GM10847 (cell line): Measurements from ENCODE around the gene ACOX1.

Experiments used
- POLR2A ChIP-seq: IDR thresholded peaks from 2 replicates; pipeline ENCODE4 v1.6.1; 2011; ENCODE audit not compliant: insufficient read length; ENCODE audit errors: extremely low read depth

The ACOX1 gene

DNA sequence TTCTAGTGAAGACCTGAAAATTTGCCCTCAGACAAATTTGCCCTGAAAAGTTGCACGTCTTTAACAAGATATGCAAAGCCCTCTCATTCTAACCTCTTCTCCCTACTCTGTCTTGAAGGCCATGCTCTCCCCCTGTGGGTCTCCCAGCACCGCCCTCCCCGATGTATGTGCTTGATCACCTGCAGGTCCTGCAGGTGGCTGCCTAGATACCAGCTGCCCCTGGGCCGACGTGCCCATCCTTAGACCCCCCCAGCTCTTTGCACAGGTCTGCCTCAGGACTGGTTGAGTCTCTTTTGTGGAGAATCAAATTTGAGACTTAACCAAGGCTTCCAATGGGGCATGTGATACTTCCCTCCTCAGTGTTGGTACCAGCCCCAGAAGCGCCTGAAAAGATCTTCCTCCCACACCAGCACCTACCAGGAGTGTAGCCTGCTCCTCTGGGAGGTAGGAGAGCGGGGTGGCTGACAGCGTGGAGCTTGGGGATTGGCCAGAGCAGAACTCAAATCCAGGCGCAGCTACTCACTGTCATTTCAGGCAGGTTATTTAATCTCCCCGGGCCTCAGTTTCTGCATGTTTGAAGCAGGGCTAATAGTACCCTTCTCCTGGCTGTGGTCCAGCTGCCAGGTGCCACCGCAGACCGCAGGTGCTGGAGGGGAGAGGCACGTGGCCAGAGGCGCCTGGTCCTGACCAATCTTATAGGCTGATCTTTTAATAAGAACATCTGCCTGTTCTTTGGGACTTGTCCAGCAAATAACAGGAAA is 69.7 kb downstream of the ACOX1 start:
- no peak for TF ChIP-seq POLR2A

DNA sequence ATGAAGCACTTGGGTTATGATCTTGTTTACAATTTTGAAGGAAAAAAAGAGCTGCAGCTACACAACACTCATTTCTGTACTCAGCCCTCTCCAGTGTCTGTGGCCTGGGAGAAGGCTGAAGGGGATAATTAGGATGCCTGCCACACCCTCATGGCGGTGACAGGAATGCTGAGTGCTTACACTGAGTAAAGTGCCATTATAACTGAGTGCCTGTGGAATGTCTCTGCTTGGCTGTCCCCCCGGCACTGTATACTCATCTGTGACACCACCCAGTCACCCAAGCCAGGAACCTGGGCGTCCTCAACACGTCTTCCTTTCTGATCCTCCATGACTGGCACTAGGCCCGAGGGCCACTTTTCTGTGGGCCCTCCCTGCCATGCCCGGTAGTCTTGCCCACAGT is 70.8 kb downstream of the ACOX1 start:
- no peak for TF ChIP-seq POLR2A

DNA sequence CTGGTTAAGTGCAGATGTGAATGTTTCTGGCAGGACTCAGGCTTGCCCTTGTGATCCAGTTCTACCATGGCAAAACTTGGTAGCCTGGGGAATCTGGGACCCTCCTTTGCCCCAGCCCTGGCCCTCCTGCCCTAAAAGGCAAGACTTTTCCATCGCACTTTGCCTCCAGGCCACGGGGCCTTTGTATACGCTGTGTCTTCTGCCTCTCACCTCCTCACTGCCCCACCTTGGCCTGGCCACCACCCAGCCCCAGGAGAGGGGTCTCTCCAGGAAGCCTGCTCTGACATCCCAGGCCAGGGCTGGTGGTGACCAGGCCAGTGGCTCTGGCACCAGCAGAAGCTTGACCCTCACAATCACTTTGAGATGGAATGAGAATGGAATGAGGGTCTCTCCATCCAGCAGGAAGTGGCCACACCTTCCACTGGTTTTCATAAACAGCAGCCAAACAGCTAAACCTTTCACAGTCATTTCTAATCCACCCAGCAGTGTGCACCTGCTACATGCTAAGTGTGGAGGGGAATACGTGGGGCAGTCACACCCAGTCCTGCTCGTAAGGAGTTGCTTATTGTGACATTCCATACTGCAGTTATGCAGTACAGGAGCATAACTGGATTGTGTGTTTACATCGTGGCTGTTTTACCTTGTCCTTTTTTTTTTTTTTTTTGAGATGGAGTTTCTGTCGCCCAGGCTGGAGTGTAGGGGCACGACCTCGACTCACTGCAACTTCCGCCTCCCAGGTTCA is 72.7 kb downstream of the ACOX1 start:
- no peak for TF ChIP-seq POLR2A

DNA sequence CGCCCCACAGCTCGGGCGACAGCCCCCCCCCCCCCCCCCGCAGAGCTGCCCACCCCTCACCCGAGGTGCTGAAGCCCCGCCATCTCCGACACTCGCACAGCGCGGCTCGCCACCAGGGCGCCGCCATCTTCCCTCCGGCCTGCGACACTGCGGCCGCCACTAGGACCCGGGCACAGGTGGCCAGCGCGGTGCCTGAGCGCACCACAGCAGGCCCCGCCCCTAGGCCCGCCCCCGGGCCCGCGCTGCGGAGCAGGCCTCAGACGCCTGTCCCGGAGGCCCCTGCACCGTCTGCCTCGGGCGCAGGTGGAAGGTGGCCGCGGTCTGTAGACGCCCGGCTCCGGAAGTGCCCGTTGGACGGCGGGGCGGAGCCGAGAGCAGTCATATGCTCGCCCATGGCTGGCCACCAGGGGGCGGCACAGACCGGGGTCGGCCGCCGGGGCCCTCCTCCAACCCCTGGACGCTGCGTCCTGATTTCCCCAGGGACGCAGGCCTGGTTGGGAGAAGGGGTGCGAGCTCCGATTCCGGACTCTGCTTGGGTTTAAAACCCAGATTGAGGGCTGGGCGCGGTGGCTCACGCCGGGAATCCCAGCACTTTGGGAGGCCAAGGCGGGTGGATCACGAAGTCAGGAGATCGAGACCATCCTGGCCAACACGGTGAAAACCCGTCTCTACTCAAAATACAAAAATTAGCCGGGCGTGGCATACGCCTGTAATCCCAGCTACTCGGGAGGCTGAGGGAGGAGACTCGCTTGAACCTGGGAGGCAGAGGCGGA is 74.0 kb downstream of the ACOX1 start, which contains the start of gene MRPL38:
Gene MRPL38, minus strand, starts transcription at position 136 of the 773 bp plus-strand sequence. Its CDS starts 9 bp downstream, at position 127.
- peak; percentile 83 for TF ChIP-seq POLR2A

DNA sequence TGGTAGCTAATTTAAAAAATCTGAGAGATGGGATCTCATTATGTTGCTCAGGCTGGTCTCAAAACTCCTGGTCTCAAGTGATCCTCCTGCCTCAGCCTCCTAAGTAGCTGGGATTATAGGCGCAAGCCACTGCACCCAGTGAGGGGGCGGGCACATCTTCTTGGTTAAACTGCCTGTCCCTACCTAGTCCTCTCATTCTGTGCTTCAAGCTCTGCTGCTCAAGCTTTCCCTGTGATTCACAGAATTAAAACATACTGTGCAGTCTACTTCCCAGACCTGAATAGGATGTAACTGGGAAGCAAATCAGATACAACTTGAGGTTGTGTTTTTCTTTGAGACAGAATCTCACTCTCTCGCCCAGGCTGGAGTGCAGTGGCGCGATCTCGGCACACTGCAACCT is 76.6 kb downstream of the ACOX1 start:
- no peak for TF ChIP-seq POLR2A

DNA sequence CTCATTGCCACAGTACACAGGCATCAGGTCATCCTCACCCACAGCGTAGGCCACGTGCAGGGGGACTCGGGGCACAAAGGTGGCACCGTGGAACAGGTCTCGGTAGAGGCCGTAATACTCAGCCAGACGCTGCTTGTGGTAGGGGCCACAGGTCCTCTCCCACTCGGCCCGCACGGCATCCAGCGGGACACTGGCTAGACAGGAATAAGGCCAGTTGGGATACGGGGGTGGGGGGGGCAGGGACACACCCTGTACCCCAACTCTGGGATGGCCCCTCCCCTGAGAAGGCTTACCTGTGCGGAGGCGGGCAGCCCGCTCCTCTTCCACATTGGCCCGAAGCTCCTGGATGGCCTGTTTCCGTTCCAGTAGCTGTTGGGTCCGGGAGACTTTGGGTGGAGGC is 77.2 kb downstream of the ACOX1 start:
- TF ChIP-seq POLR2A = no peak

DNA sequence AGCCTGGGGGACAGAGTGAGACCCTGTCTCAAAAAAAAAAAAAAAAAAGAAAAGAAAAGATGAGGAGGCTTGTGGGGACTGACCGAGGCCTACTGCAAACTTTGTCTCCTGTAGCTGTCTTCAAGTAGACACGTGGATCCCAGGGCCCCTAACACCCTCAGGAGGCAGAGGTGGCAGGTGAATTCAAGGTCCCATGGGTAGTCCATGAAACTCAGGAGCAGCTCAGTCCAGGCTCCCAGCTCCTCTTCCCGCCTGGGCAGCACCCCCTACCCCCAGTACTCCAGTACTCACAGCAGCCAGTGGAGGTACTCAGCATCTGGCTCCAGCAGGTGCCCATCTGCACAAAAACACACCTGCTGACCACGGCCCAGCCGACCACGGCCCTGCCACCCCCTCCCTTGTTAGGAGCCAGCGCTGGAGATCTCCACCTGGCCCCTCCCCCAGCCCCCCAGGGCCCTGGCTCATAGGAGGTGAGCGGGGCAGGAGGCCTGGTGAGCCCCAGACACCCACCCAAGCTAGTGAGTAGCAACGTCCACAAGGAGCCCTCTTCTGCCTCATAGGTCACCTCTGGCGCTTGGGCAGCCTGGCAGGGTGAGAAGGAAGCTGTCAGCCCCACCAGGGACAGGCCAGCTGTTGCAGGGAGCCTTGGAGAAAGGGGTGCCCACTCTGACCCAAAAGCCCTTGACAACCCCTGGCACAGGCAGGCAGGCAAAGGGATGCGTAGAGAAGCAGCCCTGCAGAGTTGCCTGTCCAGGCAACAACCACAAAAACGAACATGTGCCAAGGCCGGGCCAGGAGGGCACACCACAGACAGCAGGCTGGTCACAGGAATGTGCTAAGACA is 78.1 kb downstream of the ACOX1 start:
- no peak for TF ChIP-seq POLR2A

DNA sequence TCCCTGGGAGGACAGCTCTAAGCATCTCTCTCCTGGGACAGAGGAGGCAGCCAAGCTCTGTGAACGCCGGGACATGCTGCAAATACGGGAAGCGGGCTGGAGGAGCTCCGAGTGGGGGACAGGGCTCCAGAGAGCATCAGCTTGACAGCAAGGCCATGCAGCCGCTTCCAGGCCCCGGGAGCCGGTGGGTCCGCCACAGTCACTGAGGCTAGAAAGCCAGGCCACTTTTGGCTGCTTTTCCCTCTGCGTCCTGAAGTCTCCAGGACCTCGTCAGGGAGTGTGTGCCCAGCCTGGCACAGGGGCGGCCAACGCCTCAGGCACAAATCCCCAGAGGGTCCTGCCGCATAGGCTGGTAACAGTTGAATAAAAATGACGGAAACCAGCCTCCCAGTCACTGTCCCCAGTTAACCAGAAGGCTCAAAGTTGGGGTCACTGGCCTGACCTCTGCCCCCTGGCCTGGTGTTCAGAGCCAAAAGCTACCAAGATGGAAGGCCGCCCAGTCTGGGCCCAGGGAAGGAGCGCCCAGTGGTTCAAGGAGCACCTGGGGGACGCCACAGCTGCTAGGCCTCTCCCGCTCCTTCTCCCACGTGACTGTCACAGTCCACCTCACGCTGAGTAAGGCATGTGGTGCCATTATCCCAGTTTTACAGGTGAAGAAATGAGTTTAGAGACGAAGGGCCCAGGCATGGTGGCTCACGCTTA is 79.0 kb downstream of the ACOX1 start:
- TF ChIP-seq POLR2A = no peak

DNA sequence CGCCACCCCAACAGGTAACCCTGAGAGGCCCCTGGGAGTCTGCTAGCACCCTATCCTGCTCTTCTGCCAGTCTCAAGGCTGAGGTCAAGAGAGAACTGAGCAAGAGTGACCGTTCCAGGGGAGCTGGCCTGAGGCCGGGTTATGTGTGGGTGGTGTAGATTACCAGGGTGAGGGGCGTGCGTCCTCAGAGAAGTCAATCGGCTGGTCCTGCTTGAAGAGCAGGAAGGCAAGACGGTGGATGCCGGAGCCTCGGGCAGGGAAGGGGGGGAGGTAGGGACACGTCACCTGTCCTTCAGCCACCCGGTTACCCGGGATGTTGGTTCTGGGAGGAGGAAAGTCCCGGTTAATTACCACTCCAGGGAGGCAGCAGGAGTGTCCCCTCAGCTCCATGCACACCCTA is 79.6 kb downstream of the ACOX1 start:
- TF ChIP-seq POLR2A = no peak

DNA sequence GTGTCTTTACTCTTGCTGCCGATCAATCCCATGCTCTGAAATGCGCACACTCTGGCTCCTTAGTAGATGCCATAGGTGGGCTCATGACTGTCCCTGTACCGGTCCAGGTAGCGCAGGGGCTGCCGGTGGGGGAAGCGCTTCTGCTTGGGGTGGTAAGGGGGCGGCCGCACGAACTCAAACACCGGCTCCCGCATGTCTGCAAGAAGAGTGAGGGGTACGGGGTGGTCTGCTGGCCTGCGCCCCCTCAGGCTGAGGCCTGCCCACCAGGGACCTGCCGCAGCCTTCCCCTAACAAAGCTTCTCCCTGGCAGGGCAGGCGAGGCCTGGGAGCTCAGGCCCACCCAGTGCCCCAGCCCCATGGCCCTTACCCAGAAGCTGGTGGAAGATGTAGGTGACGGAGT is 80.2 kb downstream of the ACOX1 start:
- no peak for TF ChIP-seq POLR2A

DNA sequence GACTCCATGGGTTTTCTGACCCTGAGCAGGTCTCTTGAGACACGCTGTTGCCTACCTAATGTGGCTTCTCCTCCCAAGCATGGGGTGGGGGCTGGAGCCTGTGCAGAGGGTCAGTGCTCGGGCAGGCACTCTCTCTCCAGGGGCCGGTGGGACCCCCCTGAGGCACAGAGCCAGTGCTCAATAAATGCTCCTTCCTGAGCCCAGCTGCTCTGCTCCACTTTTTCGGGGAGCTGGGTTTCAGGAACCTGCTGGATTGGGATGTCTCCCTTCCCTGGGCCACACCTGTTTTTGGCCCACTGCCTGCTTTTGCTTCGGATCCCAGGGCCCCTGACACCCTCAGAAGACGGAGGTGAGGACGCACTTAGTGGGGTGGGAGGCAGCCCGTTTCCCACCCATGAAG is 80.9 kb downstream of the ACOX1 start:
- no peak for TF ChIP-seq POLR2A

DNA sequence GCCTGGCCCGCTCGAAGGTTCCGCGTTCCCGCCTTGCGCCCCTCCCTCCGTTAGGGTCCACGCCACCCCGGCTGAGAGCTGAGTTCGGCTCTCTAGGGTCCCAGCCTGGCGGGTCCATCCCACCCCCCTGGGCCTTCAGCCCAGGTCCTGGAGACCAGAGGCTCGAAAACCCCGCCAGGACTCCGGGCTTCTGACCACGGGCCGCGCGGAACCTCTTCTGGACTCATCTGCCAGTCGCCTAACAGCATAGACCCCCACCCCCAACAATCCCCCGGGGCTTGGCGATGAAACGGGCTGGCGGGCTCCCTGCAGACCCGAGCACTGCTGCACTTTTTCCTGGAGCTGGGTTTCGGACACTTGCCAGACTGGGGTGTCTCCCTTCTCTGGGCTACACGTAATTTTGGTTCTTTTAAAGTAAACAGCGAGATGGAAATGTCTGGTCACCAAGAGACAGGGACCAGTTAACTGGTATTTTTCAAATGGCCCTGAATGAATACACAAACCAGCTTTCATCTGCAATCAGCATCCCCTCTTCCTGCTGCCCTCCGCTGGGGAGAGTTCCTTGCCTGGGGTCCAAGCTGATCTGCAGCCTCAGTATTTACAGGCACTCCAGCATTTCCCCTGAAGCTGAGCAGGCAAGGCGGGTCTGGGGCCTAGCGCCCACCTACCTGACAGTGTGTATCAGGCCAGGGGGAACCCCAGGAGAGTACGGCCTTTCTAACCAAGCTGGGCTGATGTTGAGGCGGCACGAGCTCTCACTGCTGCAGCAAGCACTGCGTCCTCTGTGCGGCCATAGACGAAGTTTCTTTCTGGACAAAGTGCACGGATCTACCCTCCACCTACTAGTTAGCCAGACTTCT is 81.6 kb downstream of the ACOX1 start:
- TF ChIP-seq POLR2A = no peak

DNA sequence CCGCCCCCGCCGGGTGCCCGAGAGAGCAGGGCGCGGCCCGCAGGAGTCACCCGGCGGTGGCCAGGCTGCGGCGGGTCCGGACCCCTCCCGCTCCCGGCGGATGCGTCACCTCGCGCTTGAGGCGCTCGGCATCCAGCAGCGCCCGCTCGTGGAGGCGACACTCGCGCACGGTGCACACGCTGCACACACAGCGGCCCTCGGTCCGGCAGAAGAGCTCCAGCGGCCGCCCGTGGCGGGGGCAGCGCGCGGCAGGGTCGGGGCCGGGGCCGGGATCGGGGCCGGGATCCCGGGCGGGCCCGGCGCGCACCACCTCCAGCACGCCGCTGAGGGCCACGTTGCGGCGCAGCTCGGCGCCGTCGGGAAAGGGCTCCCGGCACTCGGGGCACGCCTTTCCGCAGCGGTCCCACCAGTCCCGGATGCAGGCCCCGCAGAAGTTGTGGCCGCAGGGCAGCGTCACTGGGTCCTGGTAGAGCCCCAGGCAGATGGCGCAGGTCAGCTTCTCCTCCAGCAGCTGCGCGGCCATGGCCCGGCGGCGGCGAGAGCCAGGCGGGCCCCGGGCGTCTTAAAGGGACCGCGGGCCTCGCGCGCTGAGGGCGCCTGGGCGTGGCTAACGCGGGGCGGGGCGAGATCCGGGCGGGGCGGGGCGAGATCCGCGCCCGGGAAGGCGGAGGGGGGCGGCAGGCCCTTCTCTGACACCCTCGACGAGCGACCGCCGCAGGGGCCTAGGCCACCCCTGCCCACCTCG is 82.4 kb downstream of the ACOX1 start, which contains the start of gene TRIM65:
Gene TRIM65, minus strand, starts transcription at position 537 of the 745 bp plus-strand sequence. Its CDS starts 14 bp downstream, at position 523.
- peak; percentile 79 for TF ChIP-seq POLR2A
